ENCODE results near the gene MSI2.

- TF ChIP-seq CTCF (conservative IDR thresholded peaks at IDR 0.05; ENCODE audit: low read length) (no peak), EZH2phosphoT487 (IDR thresholded peaks at IDR 0.05; ENCODE audit: borderline replicate concordance) (no peak)
Observed at GRCh38 chr17:57535249-57535966, 279.1 kb downstream of the MSI2 start.
